ENCODE results near the gene ATP1A3. TPM values are rescaled to one million over a fixed set of nuclear protein-coding genes. Genes with fewer than 3 reads are reported as not detected.

The ATP1A3 gene
- total RNA-seq, 1 donor from 2014 or later, result 375 TPM

DNA sequence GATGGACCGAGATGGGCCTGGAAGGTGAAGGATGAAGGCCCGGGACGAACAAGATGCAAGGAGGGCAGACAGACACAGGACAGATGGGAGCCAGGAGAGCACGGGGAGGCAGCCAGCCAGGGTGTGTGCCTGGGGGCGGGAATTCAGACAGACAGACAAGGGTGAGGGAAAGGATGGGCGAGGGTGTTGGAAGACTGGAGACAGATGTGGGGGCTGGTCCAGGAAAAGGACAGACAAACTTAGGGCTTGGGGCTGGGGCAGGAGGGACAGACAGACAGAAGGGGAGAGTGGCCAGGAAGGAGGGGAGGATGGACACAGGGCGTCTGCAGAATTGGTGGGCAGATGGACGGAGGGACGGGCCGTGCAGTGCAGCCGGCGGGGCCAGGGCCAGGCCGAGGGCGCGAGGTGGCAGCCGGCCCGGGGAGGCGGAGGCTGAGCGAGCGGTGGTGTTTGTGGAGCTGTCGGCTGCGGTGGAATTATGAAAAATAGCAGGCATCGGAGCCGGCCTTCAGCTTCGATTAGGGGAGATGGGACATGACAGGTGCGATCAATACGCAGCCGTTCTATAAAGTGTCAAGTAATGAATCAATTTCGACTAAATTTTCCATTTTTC, 61.2 kb downstream of the ATP1A3 start:
- TF ChIP-seq CTCF (IDR thresholded peaks at IDR 0.05; ENCODE audit: borderline replicate concordance), result no peak
- no peak for DNase-seq
- no peak overlapping the region for H3K27ac ChIP-seq (replicated peaks)
- H3K36me3 ChIP-seq, result no peaks in the 10 kb centered on the region
- no peaks in the 10 kb centered on the region for H3K9me3 ChIP-seq (replicated peaks)
- no peak overlapping the region for H3K4me3 ChIP-seq
- peaks cover 100% of the 10 kb centered on the region for H3K27me3 ChIP-seq (ENCODE audit: low read depth)
- intact Hi-C loops (cut with micrococcal nuclease), result loop anchor here (10.0 kb wide), 1 partner anchor 68 kb away; the partner anchor contains the start of gene RPS19
- H3K4me1 ChIP-seq, result peaks cover 20% of the 10 kb centered on the region

GRCh38 chr19:41932259-41932719, 61.7 kb downstream of the ATP1A3 start:
- no peaks in the 10 kb centered on the region for H3K9me3 ChIP-seq (replicated peaks)
- H3K4me3 ChIP-seq, result no peak overlapping the region
- TF ChIP-seq CTCF (IDR thresholded peaks at IDR 0.05; ENCODE audit: borderline replicate concordance), result no peak
- H3K4me1 ChIP-seq, result peaks cover 24% of the 10 kb centered on the region
- no peak for DNase-seq
- H3K27ac ChIP-seq (replicated peaks), result no peak overlapping the region
- peaks cover 100% of the 10 kb centered on the region for H3K27me3 ChIP-seq (ENCODE audit: low read depth)
- intact Hi-C loops (cut with micrococcal nuclease), result loop anchor here (10.0 kb wide), 1 partner anchor 67 kb away; the partner anchor contains the start of gene RPS19
- H3K36me3 ChIP-seq, result no peaks in the 10 kb centered on the region

DNA sequence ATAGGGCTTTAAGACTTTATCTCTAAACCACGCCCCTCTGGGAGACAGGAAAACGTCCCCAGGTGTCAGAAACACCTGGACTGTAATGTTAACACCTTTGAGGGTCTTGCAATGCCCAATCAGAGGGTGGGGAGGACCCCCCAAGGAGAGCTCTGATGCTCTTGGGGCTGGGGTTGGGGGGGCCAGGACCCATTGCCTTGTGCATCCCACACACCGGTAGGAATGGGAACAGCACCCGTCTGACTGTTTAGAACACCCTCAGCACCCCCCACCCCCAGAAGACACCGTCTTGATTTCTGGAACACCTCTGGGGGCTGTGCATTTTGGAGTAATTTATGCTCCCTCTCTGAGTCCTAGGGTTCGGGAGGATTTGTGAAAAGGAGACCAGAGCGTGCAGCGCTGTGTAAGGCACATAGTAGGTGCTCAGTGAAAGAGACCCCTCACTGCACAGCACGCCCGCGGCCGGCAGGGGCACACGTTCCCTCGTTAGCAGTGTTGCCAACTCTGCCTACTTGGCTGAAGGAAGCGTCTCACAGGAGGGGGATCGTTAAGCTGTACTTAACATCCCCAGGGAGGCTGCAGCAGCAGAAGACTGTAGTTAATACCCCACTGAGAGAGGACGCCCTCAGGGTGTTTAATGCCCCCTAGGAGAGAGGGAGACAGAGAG, 63.0 kb downstream of the ATP1A3 start:
- peaks cover 100% of the 10 kb centered on the region for H3K27me3 ChIP-seq (ENCODE audit: low read depth)
- DNase-seq, result no peak
- intact Hi-C loops (cut with micrococcal nuclease), result loop anchor here (10.0 kb wide), 1 partner anchor 66 kb away; the partner anchor contains the start of gene RPS19

DNA sequence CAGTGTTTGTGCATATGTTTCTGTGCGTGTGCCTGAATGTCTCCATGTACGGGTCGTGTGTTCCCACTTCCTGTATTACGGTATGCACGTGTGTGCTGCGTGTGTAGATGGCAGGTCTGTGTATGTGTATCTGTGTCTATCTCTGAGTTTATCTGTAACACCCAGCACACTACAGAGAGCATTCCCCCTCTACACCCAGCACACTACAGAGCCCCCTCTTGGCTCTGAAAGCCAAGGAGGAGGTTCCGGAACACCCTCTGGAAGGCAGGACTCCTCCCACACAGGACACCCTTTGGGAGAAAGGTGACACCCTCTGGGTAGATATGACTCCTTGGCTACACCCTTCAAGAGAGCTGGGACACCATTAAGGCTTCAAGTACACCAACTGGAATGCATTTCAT, 63.7 kb downstream of the ATP1A3 start:
- Histone ChIP-seq H3K4me3 (no peak overlapping the region), H3K36me3 (no peaks in the 10 kb centered on the region), H3K27ac (replicated peaks) (no peak overlapping the region), H3K4me1 (peaks cover 24% of the 10 kb centered on the region), H3K27me3 (ENCODE audit: low read depth) (peaks cover 100% of the 10 kb centered on the region), H3K9me3 (replicated peaks) (no peaks in the 10 kb centered on the region)
- TF ChIP-seq CTCF (IDR thresholded peaks at IDR 0.05; ENCODE audit: borderline replicate concordance), result no peak
- intact Hi-C loops (cut with micrococcal nuclease), result loop anchor here (10.0 kb wide), 1 partner anchor 66 kb away; the partner anchor contains the start of gene RPS19
- DNase-seq, result no peak

More for the DNA sequence above, 63.0 kb downstream of the ATP1A3 start:
- Histone ChIP-seq H3K27ac (replicated peaks) (no peak overlapping the region), H3K36me3 (no peaks in the 10 kb centered on the region), H3K4me1 (peaks cover 24% of the 10 kb centered on the region), H3K9me3 (replicated peaks) (no peaks in the 10 kb centered on the region), H3K4me3 (no peak overlapping the region)
- TF ChIP-seq CTCF (IDR thresholded peaks at IDR 0.05; ENCODE audit: borderline replicate concordance), result peak; percentile 15

GRCh38 chr19:41929536-41930071, 64.4 kb downstream of the ATP1A3 start:
- H3K9me3 ChIP-seq (replicated peaks), result no peaks in the 10 kb centered on the region

More at GRCh38 chr19:41929536-41930071, 64.4 kb downstream of the ATP1A3 start:
- no peaks in the 10 kb centered on the region for H3K36me3 ChIP-seq
- H3K27ac ChIP-seq (replicated peaks), result no peak overlapping the region
- TF ChIP-seq CTCF (IDR thresholded peaks at IDR 0.05; ENCODE audit: borderline replicate concordance), result no peak
- peaks cover 24% of the 10 kb centered on the region for H3K4me1 ChIP-seq
- intact Hi-C loops (cut with micrococcal nuclease), result loop anchor here (10.0 kb wide), 1 partner anchor 65 kb away; the partner anchor contains the start of gene RPS19
- DNase-seq, result no peak
- peaks cover 100% of the 10 kb centered on the region for H3K27me3 ChIP-seq (ENCODE audit: low read depth)
- no peak overlapping the region for H3K4me3 ChIP-seq
